ENCODE measurements around the gene FBP2.

GRCh38 chr9:94638335-94639060 is 44.9 kb upstream of the FBP2 start:
- TF ChIP-seq CTCF (conservative IDR thresholded peaks at IDR 0.05) (no peak), ZFX (IDR thresholded peaks at IDR 0.05) (no peak)

All from C4-2B (cell line).